NCI-H446 treated with DMSO at 0.1 percent for 48 hours (cell line): ENCODE data around the gene SNCB.
"Not testable (repeated sequence)": the region's sequence is repeated elsewhere in the genome, so short reads cannot be mapped to it uniquely, and the experiment has no call there.

ENCODE experiments used
- DNase-seq: peaks from one replicate; lab custom pipeline; 2025; lab: John Stamatoyannopoulos, UW

Gene SNCB

DNA sequence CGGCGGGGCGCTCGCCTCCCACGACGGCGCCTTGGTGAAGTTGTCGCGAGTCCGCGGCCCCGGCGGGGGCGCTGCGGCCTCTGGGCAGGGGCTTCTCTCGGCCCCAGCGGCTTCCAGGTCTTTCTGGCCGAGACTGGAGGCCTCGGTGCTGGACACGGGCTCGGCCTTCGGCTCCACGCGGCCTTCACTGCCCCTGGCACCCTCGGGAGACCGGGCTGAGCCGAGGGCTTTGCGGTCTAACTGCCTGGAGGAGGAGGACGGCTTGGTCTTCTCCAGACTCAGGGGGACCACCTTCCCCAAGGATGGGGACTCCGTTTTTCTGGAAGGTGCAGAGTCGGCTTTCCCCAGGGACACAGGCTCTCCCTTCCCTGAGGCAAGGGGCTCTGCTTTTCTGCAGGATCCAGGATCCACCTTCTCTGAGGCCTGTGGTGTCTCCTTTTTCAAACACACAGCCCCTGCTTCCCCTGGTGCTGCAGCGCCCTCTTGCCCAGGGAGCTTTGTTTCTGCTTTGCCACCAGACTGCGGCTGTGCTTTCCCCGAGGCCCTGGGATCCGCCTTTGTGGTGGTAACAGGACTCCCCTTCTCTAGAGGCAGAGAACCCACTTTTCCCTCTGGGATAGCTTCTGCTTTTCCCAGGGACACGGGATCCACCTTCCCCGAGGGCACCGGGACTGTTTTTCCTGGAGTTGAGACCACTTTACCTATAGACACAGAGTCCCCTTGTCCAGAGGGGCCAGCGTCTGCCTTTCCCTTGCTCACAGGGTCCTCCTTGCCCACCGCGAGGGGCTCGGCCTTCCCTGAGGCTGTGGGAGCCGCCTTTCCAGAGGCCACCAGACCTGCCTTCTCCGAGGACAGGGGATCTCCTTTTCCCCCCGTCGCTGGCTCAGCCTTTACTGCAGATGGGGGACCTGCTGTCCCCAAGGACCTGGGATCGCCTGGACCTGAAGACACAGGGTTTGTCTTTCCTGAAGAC is 32.6 kb downstream of the SNCB start:
- no peak for DNase-seq

DNA sequence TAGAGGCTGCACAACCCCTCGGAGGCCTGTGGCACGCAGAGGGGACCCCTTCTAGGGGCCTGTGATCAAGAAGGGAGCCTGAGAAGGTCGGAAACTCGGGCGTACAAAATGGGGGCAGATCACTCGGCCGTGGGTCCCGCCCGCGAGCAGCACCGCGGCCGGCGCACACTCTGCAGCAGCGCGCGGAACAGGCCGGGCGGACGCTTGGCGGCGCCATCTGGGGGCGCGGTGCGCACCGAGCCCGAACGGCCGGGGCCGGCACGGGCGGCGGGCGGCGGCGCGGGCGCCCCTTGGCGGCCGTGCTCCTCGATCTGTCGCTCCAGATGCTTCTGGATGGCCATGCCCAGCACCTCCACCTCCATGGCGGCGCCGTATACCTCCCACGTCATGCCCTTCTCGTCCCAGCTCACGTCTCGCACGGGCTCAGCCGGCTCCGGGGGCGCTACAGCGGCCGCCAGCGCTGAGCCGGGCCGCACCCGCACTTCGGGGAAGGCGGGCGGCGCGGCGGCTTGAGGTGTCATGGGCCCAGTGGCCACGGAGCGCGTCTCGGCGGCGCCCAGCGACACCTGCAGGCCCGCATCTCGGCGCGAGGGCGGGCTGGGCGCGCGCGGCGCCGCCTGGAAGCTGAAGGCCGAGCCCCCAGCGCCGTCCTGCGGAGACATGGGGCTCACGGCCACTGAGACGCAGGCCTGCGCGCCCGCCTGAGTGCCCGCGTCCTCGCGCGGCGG is 33.5 kb downstream of the SNCB start:
- no peak for DNase-seq

DNA sequence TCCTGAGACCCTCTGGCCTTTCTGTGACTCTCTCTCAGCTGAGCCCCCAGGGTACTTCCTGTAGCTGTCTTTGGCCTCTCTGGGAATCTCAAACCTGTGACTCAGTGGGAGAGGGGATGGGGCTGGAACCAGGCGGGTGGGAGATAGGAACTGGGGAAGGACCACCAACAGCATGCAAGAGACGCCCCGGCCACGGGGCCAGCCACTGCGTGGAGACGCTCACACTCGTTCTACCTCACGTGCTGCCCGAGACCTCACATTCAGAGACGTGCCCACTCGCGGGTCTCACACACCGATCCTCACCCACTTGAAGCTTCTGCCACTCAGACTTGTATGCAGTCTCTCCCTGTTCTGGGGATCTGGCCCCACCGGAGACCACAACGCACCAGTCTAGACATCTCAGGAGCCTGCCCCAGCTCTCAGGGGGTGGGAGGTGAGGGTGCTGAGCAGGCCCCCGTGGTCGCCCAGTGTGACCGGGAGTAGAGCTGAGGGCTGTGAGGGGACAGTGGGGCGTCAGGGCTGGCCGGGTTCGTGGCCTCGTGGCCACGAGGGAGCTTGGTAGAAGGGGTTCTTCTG is 34.2 kb downstream of the SNCB start:
- DNase-seq: no peak

DNA sequence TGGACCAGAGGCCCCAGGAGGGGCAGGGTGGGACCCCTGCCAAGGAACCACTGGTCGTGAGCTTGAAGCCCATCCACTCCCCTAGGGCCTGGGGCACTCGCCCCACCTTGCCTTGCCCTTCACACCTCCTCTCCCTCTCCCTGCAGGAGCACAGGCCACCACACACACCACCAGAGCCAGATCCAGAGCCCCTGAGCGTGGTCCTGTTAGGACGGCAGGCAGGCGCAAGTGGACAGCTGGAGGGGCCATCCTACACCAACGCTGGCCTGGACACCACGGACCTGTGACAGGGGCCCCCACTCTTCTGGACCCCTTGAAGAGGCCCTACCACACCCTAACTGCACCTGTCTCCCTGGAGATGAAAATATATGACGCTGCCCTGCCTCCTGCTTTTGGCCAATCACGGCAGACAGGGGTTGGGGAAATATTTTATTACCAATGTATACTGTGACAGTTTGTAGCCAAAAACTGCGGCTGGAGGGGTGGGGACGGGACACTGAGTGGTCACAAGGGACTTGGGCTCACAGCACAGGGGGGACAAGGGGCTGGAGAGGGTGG is 34.9 kb downstream of the SNCB start:
- DNase-seq: no peak

DNA sequence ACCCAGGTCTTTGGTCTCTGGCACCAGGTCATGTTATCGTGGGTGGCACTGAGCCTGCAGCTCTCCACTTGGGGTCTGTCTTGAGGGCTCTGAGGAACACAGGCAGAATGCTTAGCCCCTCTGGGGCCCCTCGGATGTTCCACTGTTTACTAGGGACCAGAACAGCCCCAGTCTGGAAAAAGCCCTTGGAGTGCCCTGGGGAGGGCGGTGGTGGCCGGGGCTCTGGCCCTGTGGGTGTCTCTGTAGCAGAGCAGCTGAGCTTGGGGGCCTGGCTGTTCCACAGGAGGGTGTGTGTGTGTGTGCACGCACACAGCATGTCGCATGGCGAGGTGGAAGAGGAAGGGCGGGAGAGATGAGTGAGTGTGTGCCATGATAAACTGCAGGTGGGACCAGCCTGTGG is 35.8 kb downstream of the SNCB start:
- DNase-seq: no peak

DNA sequence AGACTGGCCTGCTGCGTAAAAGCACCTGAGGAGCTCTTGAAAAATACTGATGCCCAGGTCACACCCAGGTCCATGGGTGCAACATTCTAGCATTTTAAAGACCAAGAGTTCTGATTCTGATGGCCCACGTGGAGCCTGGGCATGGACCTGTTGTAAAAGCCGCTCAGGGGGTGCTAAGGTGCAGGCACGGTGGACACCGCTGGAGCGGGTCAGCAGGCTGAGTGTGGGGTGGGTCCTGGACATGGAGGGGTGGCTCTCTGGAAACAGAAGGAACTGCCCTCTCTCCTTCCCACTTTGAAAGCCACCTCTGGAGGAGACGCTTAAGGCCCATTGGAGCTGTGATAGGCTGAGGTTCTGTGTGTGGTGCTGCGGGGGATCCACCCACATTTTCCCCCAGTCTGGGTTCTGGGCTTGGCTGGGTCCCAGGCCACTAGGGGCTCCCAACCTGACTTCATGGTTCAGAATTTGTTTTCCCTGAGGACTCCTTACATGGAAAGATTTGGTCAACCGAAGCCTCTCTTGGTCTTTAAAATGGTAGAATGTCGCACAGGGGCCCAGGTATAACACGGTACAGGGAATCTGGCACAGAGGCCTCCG is 37.0 kb downstream of the SNCB start:
- DNase-seq: no peak

DNA sequence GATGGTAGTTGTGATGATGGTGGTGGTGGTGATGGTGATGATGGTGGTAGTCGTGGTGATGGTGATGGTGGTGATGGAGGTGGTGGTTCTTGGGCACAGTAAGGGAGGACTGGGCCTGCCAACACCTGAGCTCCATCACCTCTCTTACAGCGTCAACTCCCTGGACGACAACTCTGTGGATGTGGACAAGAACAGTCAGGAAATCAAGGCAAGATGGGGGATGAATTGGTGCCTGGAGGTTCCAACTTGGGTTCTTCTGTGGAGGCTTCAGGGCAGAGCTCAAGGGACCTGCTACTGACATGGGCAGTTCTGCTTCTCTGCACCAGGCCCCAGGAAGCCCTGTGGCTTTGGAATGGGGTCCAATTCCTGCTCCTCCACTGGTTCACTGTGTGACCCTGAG is 37.8 kb downstream of the SNCB start:
- no peak for DNase-seq

DNA sequence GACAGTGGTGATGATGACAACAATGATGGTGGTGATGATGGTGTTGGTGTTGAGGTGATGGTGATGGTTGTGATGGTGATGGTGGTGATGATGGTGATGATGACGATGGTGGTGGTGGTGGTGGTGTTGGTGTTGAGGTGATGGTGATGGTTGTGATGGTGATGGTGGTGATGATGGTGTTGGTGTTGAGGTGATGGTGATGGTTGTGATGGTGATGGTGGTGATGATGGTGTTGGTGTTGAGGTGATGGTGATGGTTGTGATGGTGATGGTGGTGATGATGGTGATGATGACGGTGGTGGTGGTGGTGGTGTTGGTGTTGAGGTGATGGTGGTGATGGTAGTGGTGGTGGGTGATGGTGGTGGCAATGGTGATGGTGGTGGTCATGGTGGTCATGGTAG is 38.7 kb downstream of the SNCB start:
- not testable (repeated sequence) for DNase-seq

DNA sequence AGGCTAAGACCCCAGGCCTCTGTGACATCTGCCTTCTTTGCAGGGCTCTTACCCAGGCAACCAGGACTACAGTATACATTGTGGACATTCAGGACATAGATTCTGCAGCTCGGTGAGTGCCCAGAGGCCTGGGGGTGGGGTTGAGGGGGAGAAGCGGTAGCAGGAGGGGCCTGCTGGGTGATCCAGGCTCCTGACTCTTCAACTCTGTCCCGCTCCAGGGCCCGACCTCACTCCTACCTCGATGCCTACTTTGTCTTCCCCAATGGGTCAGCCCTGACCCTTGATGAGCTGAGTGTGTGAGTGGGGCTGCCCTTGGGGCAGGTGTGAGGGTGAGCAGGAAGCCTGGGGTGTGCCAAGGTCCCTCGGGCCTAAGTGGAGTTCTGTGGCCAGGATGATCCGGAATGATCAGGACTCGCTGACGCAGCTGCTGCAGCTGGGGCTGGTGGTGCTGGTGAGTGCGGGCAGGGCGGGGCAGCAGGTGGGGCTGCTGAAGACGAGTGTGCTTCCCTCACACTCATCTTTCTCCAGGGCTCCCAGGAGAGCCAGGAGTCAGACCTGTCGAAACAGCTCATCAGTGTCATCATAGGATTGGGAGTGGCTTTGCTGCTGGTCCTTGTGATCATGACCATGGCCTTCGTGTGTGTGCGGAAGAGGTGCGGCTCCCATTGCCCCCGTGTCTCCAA is 40.2 kb downstream of the SNCB start:
- DNase-seq: no peak

DNA sequence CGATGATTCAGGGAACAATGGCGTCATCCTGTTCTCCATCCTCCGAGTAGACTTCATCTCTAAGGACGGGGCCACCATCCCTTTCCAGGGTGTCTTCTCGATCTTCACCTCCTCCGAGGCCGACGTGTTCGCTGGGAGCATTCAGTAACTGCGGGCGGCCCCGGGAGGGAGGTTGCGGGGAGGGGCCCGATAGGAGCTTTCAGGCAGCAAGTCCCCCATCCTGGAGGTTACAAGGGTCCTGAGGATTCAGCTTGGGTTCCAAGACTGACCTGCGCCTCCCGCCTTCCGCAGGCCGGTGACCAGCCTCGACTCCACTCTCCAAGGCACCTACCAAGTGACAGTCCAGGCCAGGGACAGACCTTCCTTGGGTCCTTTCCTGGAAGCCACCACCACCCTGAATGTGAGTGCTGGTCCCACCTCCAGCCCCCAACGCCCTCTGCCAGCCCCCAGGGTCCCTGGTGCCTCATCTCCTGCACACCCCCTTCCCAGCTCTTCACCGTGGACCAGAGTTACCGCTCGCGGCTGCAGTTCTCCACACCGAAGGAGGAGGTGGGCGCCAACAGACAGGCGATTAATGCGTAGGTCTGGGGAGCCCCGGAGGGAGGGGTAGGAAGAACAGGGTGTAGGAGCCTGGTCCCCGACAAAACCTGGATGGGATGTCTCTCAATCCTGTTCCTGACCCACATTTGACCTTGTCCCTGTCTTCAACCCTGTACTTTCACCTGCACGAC is 41.1 kb downstream of the SNCB start:
- no peak for DNase-seq

DNA sequence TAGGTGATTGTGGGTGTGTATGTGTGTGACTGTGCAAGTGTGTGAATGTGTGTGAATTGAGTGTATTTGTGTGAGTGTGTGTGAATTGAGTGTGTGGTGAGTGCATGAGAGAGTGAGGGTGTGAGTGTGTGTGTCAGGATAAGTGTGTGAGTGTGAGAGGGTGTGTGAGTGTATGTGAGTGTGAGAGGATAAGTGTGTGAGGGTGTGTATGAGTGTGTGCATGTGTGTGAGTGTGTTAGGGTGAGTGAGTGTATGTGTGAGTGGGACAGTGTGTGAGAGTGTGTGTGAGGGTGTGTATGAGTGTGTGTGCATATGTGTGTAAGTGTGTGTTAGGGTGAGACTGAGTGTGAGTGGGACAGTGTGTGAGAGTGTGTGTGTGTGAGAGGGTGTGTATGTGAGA is 42.0 kb downstream of the SNCB start:
- no peak for DNase-seq

DNA sequence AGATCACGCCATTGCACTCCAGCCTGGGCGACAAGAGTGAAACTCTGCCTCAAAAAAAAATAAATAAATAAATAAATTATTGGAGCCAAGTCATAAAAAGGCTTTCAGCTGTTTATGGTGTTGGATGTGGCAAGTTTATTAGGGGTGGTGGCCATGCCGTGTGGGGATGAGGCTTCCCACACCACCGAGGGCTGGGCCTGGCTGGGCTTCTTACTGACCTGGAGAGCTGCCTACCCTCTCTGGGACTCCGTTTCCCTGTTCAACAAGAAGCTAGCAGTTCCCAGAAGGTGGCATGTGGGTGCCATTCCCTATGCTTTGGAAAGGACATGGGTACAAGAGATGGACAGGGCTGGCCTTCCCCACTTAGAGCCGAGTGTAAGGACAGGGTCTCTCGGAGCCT is 42.9 kb downstream of the SNCB start:
- DNase-seq: no peak

DNA sequence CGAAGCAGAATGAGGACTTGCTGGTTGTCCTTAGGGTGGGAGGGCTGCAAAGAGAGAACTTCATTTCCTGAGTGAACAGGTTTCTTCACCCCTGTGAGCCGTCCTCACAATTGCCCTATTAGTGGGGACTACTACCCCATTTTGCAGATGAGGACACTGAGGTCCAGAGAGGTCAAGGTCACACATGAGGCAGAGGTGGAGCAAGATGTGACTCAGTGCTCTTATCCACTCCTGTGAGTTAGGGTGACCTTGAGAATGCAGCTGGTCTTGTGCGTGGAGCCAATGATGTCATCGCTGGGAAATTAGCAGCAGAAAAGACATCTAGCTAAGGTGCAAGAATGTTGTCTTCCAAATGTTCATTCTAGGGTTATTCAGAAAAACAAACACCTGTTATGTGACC is 47.3 kb downstream of the SNCB start:
- DNase-seq: no peak

DNA sequence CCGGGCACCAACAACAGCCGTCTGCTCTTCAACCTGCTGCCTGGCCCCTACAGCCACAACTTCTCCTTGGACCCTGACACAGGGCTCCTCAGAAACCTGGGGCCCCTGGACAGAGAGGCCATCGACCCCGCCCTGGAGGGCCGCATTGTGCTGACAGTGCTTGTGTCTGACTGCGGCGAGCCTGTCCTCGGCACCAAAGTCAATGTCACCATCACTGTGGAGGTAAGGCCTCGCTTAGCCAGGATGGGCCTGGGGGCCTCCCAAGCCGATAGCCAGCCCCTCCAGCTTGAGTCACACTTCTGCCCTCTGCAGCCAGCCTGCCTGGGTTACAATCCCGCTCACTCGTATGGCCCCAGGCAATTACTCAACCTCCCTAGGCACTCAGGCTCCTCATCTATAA is 49.0 kb downstream of the SNCB start:
- no peak for DNase-seq

DNA sequence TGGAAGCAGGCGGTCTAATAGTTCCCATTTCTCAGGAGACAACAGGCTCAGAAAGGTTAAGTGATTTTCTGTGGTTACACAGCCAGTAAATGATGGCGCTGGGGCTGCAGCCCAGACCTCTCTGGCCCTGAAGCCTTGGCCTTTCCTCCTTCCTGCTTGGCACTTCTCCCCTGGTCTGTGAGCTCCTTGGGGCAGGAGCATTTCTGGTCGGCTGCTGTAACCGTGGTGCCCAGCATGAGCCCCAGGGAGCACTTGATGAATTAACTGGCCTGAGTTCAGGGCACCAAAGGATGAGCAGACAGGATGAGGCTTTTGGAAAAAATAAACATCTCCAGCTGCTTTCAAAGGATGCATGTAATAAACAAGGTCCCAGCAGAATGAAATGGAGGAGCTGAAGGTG is 51.0 kb downstream of the SNCB start:
- DNase-seq: no peak

DNA sequence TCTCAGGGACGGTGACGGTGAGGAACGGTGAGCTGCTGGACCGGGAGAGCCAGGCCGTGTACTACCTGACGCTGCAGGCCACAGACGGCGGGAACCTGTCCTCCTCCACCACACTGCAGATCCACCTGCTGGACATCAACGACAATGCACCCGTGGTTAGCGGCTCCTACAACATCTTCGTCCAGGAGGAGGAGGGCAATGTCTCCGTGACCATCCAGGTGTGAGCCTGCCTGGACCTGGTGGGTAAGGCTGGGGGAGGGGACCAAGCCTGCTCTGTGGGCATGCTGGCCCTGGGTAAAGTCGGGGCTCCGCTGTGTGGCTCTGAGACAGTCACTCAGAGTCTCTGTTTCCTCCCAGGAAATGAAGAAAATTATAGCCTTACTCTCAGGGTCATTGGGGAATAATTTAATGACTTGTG is 51.9 kb downstream of the SNCB start:
- DNase-seq: no peak

DNA sequence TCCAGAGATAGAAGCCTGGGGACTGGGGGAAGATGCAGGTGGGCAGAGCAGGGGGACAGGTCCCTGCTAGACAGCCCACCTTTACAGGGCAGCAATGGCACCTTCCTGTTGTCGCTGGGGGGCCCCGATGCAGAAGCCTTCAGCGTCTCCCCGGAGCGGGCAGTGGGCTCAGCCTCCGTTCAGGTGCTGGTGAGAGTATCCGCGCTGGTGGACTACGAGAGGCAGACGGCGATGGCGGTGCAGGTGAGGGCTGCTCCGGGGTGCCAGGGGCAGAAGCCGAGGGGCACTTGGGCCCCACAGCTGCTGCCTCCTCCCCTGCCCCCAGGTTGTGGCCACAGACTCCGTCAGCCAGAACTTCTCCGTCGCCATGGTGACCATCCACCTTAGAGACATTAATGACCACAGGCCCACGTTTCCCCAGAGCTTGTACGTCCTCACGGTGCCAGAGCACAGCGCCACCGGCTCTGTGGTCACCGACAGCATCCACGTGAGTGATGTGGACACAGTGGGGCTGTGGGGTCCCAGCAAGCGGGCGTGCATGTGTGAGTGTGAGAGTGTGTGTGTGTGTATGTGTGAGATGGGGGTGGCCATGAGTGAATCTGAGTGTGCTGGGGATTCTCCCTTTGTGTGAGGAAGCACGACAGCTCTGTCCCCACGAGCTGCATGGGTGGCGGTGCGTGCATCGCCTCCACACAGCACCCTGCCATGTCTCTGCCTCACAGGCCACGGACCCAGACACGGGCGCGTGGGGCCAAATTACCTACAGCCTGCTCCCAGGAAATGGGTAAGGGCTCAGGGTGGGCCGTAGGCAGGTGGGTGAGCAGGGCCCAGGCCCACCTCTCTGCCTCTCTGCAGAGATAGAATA is 52.8 kb downstream of the SNCB start:
- no peak for DNase-seq

DNA sequence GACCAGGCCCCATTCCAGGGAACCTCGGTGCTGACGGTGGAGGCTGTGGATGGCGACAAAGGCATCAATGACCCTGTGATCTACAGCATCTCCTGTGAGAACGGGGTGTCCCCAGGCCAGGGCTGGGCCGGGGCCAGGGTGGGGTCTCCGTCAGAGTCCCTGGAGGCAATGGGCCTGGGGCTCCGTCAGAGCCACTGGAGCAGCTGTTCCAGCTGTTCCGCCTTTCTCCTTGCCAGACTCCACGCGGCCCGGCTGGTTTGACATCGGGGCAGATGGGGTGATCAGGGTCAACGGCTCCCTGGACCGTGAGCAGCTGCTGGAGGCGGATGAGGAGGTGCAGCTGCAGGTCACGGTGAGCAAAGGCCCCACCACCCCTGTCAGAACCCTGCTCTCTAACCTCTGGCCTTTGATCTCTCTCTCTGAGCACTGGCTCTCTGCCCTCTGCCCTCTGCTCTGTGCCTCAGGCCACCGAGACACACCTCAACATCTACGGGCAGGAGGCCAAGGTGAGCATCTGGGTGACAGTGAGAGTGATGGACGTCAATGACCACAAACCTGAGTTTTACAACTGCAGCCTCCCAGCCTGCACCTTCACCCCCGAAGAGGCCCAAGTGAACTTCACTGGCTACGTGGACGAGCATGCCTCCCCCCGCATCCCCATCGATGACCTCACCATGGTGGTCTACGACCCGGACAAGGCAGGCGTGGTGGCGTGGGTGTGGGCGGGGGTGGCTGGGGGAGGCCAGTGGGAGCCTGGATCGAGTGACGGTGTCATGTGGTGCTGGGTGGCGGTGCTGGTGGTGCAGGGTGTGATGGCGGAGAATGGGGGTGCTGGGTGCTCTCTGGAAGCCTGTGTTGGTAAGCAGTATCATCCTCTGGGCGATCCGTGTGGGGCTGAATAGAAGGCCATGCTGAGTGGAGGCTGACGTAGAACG is 54.6 kb downstream of the SNCB start:
- DNase-seq: no peak

DNA sequence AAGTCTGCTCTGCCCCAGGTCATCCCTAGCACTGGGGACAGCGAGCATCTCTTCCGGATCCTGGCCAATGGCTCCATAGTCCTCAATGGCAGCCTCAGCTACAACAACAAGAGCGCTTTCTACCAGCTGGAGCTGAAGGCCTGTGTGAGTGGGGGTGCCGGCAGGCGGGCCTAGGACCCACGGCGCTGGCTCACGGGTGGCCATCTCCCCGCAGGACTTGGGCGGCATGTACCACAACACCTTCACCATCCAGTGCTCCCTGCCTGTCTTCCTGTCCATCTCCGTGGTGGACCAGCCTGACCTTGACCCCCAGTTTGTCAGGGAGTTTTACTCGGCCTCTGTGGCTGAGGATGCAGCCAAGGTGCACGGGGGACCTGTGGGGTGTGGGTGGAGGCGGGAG is 55.3 kb downstream of the SNCB start:
- no peak for DNase-seq
